ENCODE results near the gene POLR3E.

POLR3E gene

GRCh38 chr16:22274916-22275315 lies 22.3 kb upstream of the POLR3E start:
- no peak overlapping the region for H3K27ac ChIP-seq
- TF ChIP-seq ZFX (IDR thresholded peaks at IDR 0.05; ENCODE audit: borderline replicate concordance) (no peak), CTCF (IDR thresholded peaks at IDR 0.05) (no peak)

- H3K27ac ChIP-seq: no peak overlapping the region
- no peak for TF ChIP-seq CTCF (IDR thresholded peaks at IDR 0.05)
- TF ChIP-seq ZFX (IDR thresholded peaks at IDR 0.05; ENCODE audit: borderline replicate concordance): no peak
Observed at GRCh38 chr16:22278441-22279230, 18.6 kb upstream of the POLR3E start.

- TF ChIP-seq ZFX (IDR thresholded peaks at IDR 0.05; ENCODE audit: borderline replicate concordance): no peak
- TF ChIP-seq CTCF (IDR thresholded peaks at IDR 0.05): no peak
- no peak overlapping the region for H3K27ac ChIP-seq
Observed at GRCh38 chr16:22282254-22282892, 14.8 kb upstream of the POLR3E start.

- no peak for TF ChIP-seq CTCF (IDR thresholded peaks at IDR 0.05)
- TF ChIP-seq ZFX (IDR thresholded peaks at IDR 0.05; ENCODE audit: borderline replicate concordance): no peak
Observed at GRCh38 chr16:22284637-22285036, 12.6 kb upstream of the POLR3E start.

GRCh38 chr16:22285080-22285479 lies 12.1 kb upstream of the POLR3E start:
- TF ChIP-seq CTCF (IDR thresholded peaks at IDR 0.05): no peak
- no peak for TF ChIP-seq ZFX (IDR thresholded peaks at IDR 0.05; ENCODE audit: borderline replicate concordance)
- no peak overlapping the region for H3K27ac ChIP-seq

More at GRCh38 chr16:22284637-22285036, 12.6 kb upstream of the POLR3E start:
- H3K27ac ChIP-seq: no peak overlapping the region

- H3K27ac ChIP-seq: no peak overlapping the region
- TF ChIP-seq CTCF (IDR thresholded peaks at IDR 0.05) (no peak), ZFX (IDR thresholded peaks at IDR 0.05; ENCODE audit: borderline replicate concordance) (no peak)
Observed at GRCh38 chr16:22291020-22291419, 6.2 kb upstream of the POLR3E start.

- no peak for TF ChIP-seq ZFX (IDR thresholded peaks at IDR 0.05; ENCODE audit: borderline replicate concordance)
- H3K27ac ChIP-seq: 0 out of 2 replicates have a peak overlapping the region, but pooled peaks have one; percentile 13
Observed at GRCh38 chr16:22291860-22292318, 5.3 kb upstream of the POLR3E start.

Data from 22Rv1 (cell line).